HuH-7.5 (cell line): ENCODE measurements around the gene PTPN12.
A peak's percentile ranks its signal among the peaks of the same experiment; 100 is the strongest.
"Not testable (repeated sequence)": the region's sequence is repeated elsewhere in the genome, so short reads cannot be mapped to it uniquely, and the experiment has no call there.

Experiments
- DNase-seq: peaks from one replicate; pipeline ENCODE4 v3.0.0; 2011; ENCODE audit warnings: low spot score

Gene PTPN12

GRCh38 chr7:77580762-77581350 lies 43.8 kb downstream of the PTPN12 start:
- no peak for DNase-seq

- DNase-seq: no peak
Observed at GRCh38 chr7:77587272-77587671, 50.2 kb downstream of the PTPN12 start.

GRCh38 chr7:77600952-77601351 lies 63.9 kb downstream of the PTPN12 start:
- DNase-seq: no peak

- DNase-seq: no peak
Observed at GRCh38 chr7:77606562-77606961, 69.5 kb downstream of the PTPN12 start.

- DNase-seq: no peak
Observed at GRCh38 chr7:77619314-77619713, 82.2 kb downstream of the PTPN12 start.

- DNase-seq: no peak
Observed at GRCh38 chr7:77626586-77627308, 89.7 kb downstream of the PTPN12 start.

- no peak for DNase-seq
Observed at GRCh38 chr7:77627309-77627676, 90.2 kb downstream of the PTPN12 start.

- no peak for DNase-seq
Observed at GRCh38 chr7:77629797-77630196, 92.7 kb downstream of the PTPN12 start.

GRCh38 chr7:77631820-77632219 lies 94.7 kb downstream of the PTPN12 start:
- DNase-seq: no peak

GRCh38 chr7:77644774-77645173 lies 107.7 kb downstream of the PTPN12 start:
- DNase-seq: no peak

GRCh38 chr7:77648742-77649338 lies 111.7 kb downstream of the PTPN12 start:
- no peak for DNase-seq

- DNase-seq: no peak
Observed at GRCh38 chr7:77649716-77650349, 112.7 kb downstream of the PTPN12 start.

- DNase-seq: peak; percentile 9
Observed at GRCh38 chr7:77651575-77652162, 114.6 kb downstream of the PTPN12 start.

- DNase-seq: not testable (repeated sequence)
Observed at GRCh38 chr7:77652826-77653225, 115.7 kb downstream of the PTPN12 start.

GRCh38 chr7:77653572-77653971 lies 116.5 kb downstream of the PTPN12 start:
- no peak for DNase-seq

- no peak for DNase-seq
Observed at GRCh38 chr7:77655356-77655755, 118.3 kb downstream of the PTPN12 start.

- DNase-seq: no peak
Observed at GRCh38 chr7:77655836-77656455, 118.9 kb downstream of the PTPN12 start.

GRCh38 chr7:77657427-77658224 lies 120.5 kb downstream of the PTPN12 start:
- no peak for DNase-seq

- no peak for DNase-seq
Observed at GRCh38 chr7:77658928-77659327, 121.8 kb downstream of the PTPN12 start.

GRCh38 chr7:77661816-77662215 lies 124.7 kb downstream of the PTPN12 start:
- DNase-seq: no peak

- DNase-seq: no peak
Observed at GRCh38 chr7:77662869-77663268, 125.8 kb downstream of the PTPN12 start.
